ENCODE measurements around the gene ITK. TPM values are rescaled to one million over a fixed set of nuclear protein-coding genes. Genes with fewer than 3 reads are reported as not detected.

The ITK gene
- total and polyA plus RNA-seq, 9 donors = 0.35 to 2.1 (median 1.5) TPM

- H3K9me3 ChIP-seq = no peaks in the 10 kb centered on the region
- H3K4me1 ChIP-seq (ENCODE audit: insufficient read depth) = no peaks in the 10 kb centered on the region
- intact Hi-C loops (cut with DNase I) = no loop called here
- H3K27me3 ChIP-seq = no peaks in the 10 kb centered on the region
- no peak overlapping the region for H3K27ac ChIP-seq
- no peak overlapping the region for H3K4me3 ChIP-seq
- 77 to 85% (median 84%) methylated on average over 3 of the region's 3 CpGs for WGBS, 3 donors
- DNase-seq = no peak
- TF ChIP-seq CTCF (IDR thresholded peaks at IDR 0.05) (no peak), EP300 (IDR thresholded peaks at IDR 0.05) (no peak), POLR2A (IDR thresholded peaks at IDR 0.05) (no peak)
- H3K36me3 ChIP-seq = no peaks in the 10 kb centered on the region
Measured at GRCh38 chr5:157155297-157155696, 25.3 kb upstream of the ITK start.

GRCh38 chr5:157157293-157157891 lies 23.2 kb upstream of the ITK start:
- intact Hi-C loops (cut with DNase I) = no loop called here
- H3K9me3 ChIP-seq = no peaks in the 10 kb centered on the region
- H3K36me3 ChIP-seq = no peaks in the 10 kb centered on the region
- H3K4me1 ChIP-seq (ENCODE audit: insufficient read depth) = no peaks in the 10 kb centered on the region
- TF ChIP-seq POLR2A (IDR thresholded peaks at IDR 0.05) = no peak
- H3K4me3 ChIP-seq = no peak overlapping the region
- no peaks in the 10 kb centered on the region for H3K27me3 ChIP-seq
- WGBS, 3 donors = 32 to 66% (median 54%) methylated on average over 1 of the region's 1 CpG
- H3K27ac ChIP-seq = no peak overlapping the region
- no peak for DNase-seq

- no peak for DNase-seq
- no peak for TF ChIP-seq EP300 (IDR thresholded peaks at IDR 0.05)
- TF ChIP-seq CTCF (IDR thresholded peaks at IDR 0.05) = no peak
- TF ChIP-seq POLR2A (IDR thresholded peaks at IDR 0.05) = no peak
- Histone ChIP-seq H3K9me3 (no peaks in the 10 kb centered on the region), H3K36me3 (no peaks in the 10 kb centered on the region), H3K4me1 (ENCODE audit: insufficient read depth) (no peaks in the 10 kb centered on the region), H3K4me3 (no peak overlapping the region), H3K27ac (no peak overlapping the region), H3K27me3 (no peaks in the 10 kb centered on the region)
- intact Hi-C loops (cut with DNase I) = no loop called here
- 86 to 89% (median 88%) methylated on average over 6 of the region's 6 CpGs for WGBS, 3 donors
Measured at GRCh38 chr5:157159209-157159751, 21.4 kb upstream of the ITK start.

GRCh38 chr5:157160001-157160400 lies 20.6 kb upstream of the ITK start:
- intact Hi-C loops (cut with DNase I) = no loop called here
- no peak for TF ChIP-seq POLR2A (IDR thresholded peaks at IDR 0.05)
- no peak for TF ChIP-seq CTCF (IDR thresholded peaks at IDR 0.05)
- no peak for TF ChIP-seq EP300 (IDR thresholded peaks at IDR 0.05)
- H3K4me3 ChIP-seq = no peak overlapping the region
- H3K36me3 ChIP-seq = no peaks in the 10 kb centered on the region
- H3K4me1 ChIP-seq (ENCODE audit: insufficient read depth) = no peaks in the 10 kb centered on the region
- no peak overlapping the region for H3K27ac ChIP-seq
- DNase-seq = no peak
- H3K27me3 ChIP-seq = no peaks in the 10 kb centered on the region
- WGBS, 3 donors = 83 to 89% (median 87%) methylated on average over 4 of the region's 4 CpGs
- H3K9me3 ChIP-seq = no peaks in the 10 kb centered on the region

- H3K36me3 ChIP-seq = no peaks in the 10 kb centered on the region
- H3K9me3 ChIP-seq = no peaks in the 10 kb centered on the region
- intact Hi-C loops (cut with DNase I) = no loop called here
- no peak for TF ChIP-seq POLR2A (IDR thresholded peaks at IDR 0.05)
- TF ChIP-seq CTCF (IDR thresholded peaks at IDR 0.05) = no peak
- no peak for TF ChIP-seq EP300 (IDR thresholded peaks at IDR 0.05)
- no peak overlapping the region for H3K27ac ChIP-seq
- WGBS, 3 donors = 75 to 84% (median 84%) methylated on average over 6 of the region's 6 CpGs
- H3K27me3 ChIP-seq = no peaks in the 10 kb centered on the region
- H3K4me3 ChIP-seq = no peak overlapping the region
- no peak for DNase-seq
- no peaks in the 10 kb centered on the region for H3K4me1 ChIP-seq (ENCODE audit: insufficient read depth)
Measured at GRCh38 chr5:157161996-157162395, 18.6 kb upstream of the ITK start.
